HG02642 (cell line): Measurements from ENCODE around the gene EIPR1.

ENCODE experiments used
- ATAC-seq: cut with Tn5 transposase; IDR thresholded peaks from one replicate; pipeline ENCODE4 v1.9.1; 2021; ENCODE audit warnings: mild to moderate bottlenecking; ENCODE audit not compliant: unreplicated experiment, poor library complexity

The EIPR1 gene

GRCh38 chr2:3229221-3229620, 148.4 kb downstream of the EIPR1 start:
- ATAC-seq: no peak

DNA sequence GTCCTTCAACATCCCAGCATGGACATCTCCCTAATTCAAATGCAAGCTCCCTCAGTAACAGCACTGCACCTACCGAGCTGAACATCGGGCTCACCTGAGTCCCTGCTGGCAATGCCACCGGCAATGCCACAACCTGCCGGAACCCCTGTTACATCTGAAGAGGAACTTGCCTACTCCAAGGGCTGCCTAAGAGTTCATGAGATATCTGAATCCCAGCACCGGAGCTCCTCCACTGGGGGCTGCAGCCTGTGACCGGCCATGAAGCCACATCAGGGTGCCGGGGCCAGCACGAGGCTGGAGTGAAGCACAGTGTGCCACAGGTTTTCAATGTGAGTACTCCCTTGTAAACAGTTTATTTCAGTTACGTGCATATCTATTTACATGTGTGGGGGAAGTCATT, 152.9 kb downstream of the EIPR1 start:
- no peak for ATAC-seq

DNA sequence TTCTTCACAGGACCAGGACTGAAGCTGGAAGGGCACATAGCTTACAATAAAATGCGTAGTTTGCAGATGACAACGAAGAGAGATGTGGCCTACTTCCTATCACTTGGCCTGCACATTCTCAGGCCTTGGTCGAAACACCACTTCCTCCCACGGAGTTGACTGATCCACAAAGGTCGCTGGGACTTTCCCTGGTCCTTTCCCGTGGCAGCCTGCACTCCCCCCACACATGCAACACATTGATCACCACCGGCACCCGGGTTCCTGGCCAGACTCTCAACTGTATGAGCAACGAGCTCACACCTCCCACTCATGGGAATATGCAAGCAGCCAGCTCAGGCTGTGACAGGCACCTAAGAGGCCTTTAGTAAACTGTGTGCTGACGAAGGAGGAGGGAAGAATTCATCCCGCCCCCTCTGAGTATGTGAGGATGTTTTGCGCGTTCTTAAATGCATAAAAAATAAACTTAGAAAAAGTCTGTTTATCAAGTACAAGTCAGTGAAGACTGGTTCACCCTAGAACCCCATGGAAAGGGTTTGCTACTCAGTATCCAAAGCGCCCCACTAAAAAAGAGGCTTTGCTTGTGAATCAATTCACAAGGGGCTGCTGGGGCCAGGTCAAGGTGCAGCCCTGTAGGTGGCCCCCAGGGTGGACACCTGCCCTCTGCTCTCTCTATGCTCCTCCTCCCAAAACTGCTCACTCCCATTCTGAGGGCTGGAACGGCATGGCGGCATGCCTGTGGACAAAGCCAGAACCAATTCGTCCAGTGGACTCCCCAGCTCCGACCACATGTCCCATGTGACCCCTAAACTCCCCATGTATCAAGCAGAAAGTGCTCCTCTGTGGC, 154.3 kb downstream of the EIPR1 start:
- ATAC-seq: peak; percentile 94

DNA sequence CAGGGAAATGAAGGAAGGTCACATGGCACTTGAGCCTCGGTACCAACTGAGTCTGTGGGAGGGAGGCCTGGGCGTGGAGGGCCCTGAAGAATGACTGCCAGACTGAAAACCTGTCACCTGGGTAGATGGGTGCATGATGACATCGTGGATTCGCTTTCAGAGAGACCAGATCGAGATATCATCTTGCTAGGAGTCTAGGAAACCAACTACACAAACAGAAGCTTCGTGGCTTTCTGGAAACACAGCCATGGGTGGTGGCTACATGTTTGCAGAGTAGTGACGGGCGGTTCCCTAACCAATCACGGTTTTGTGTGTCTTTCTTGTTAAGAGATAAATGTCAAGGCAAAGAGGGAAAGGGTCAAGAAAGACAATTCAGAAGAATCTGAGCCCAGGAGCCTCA, 155.0 kb downstream of the EIPR1 start:
- ATAC-seq: peak; percentile 55

GRCh38 chr2:3219536-3219935, 158.1 kb downstream of the EIPR1 start:
- ATAC-seq: no peak

DNA sequence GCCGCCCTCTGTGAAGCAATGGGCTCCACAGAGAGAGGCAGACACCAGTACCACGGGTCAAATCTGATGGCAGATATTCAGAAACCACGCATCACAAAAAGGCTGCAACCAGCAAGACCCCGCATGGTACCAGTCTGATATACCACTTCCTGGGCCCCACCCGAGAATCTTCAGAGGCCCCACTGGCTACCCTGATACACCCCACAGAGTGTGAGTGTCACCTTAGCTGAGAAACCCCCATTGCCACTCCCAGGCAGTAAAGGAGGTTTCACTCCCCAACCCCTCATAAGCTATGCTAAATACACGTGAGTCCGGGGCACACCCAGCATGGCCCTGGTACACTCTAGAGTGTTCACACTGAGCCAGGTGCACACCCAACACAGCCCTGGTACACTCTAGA, 160.0 kb downstream of the EIPR1 start:
- no peak for ATAC-seq

GRCh38 chr2:3216841-3217495, 160.7 kb downstream of the EIPR1 start:
- no peak for ATAC-seq

- no peak for ATAC-seq
Measured at GRCh38 chr2:3214806-3215404, 162.7 kb downstream of the EIPR1 start.

- ATAC-seq: no peak
Measured at GRCh38 chr2:3214065-3214464, 163.6 kb downstream of the EIPR1 start.

DNA sequence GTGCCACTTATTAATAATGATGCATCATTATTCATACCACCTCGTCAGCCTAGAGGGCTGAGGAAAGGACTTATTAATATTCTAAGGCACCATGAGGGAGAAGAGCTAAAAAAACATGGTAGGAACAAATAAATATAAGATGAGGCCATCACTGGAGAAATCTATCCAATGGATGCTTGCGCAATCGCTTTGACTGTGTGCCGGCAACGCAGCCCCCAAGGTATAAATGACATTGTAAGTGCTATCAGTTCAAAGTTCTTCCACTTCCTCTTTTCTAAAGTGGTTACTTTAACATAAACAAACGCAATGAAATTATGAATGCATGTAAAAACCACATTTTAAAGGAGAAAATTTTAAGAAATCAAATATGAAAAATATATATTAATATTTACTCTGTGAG, 164.6 kb downstream of the EIPR1 start:
- no peak for ATAC-seq

- no peak for ATAC-seq
Measured at GRCh38 chr2:3212061-3212362, 165.6 kb downstream of the EIPR1 start.

- no peak for ATAC-seq
Measured at GRCh38 chr2:3211256-3212060, 166.2 kb downstream of the EIPR1 start.

DNA sequence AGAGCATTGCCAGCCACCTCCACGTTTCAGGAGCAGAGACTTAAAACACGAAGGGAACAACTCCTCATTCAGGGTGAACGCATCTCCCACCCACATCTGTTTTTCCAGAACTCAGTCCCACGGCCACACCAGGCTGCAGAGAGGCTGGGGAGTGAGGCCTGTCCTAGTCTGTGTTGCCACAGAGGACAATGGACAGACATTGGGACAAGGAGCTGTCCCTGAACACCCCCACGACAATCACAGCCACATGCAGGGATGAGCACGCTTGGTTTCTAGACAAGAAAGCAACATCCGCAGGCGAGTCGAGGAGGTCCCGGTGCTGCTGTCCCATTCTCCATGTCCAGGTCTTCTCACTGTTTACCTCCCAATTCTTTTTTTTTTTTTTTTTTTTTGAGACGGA, 167.4 kb downstream of the EIPR1 start:
- ATAC-seq: no peak

- no peak for ATAC-seq
Measured at GRCh38 chr2:3209258-3209657, 168.4 kb downstream of the EIPR1 start.

- no peak for ATAC-seq
Measured at GRCh38 chr2:3208591-3208990, 169.0 kb downstream of the EIPR1 start.

- ATAC-seq: no peak
Measured at GRCh38 chr2:3208179-3208578, 169.4 kb downstream of the EIPR1 start.

GRCh38 chr2:3207091-3207491, 170.5 kb downstream of the EIPR1 start:
- ATAC-seq: no peak

- ATAC-seq: no peak
Measured at GRCh38 chr2:3205845-3206244, 171.8 kb downstream of the EIPR1 start.

DNA sequence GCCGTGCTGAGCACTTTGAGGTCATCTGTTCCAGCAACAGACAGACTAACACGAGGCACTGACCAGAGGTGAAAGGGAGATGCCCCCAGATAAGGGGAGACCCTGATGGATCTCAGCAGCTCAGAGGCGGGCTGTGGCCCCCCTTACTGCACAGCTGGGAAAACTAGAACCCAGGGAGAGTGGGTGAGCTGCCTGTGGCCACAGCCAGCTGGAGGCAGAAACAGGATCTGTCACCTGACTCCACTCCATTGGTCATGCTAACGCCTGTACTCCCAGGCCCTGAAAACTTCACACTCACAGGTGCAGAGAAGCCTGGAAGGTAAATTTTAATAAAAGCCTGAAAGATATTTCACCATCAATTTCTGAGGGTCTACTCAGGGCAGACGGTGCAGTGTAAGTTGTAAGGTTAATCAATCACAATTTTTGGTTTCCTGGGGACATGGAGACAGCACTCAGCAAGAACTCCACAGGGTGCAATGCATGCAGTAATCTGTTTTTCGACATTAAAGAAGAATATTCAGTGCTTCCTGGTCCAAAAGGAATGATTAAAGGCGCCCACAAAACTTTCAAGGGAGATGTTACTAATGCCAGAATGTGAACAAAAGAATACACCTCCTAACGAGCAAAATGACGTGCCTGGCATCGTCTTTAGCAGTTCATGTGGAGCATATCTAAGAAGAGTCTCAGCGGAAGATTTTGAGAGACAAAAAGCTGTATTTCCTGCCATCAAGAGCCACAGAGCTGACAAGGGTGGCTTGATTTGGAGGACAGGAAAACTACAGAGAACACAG, 173.4 kb downstream of the EIPR1 start:
- no peak for ATAC-seq

- no peak for ATAC-seq
Measured at GRCh38 chr2:3203497-3204019, 174.1 kb downstream of the EIPR1 start.
